T-cell (primary cell): ENCODE data around the gene PKNOX1. TPM values are rescaled to one million over a fixed set of nuclear protein-coding genes. Genes with fewer than 3 reads are reported as not detected.
"Not testable (repeated sequence)": the region's sequence is repeated elsewhere in the genome, so short reads cannot be mapped to it uniquely, and the experiment has no call there.

Experiments used
- ATAC-seq, 4 experiments: fragments of 200-7000 bp in 3 of 4; fragments of 150-1000 bp in 1 of 4; cut with Tn5 transposase; replicated peaks in 1 of 4; 1 replicate in 3 of 4; 2 replicates in 1 of 4; pipeline ENCODE4 v1.10.0; 2021; ENCODE audit warnings: moderate library complexity in 3 of 4, mild to moderate bottlenecking in 2 of 4, moderate number of reproducible peaks in 1 of 4
- CTCF ChIA-PET, 2 donors: fragments of 300-600 bp; sonication (Branson Sonifier 250); formaldehyde crosslinking; loops; one replicate each; lab custom pipeline; 2022; ENCODE audit warnings: antibody characterized with exemption in 2 of 2; lab: Charles Lee
- POLR2A ChIA-PET, 2 donors: fragments of 300-600 bp; sonication (Branson Sonifier 250); formaldehyde crosslinking; loops; one replicate each; lab custom pipeline; 2022; ENCODE audit warnings: antibody characterized with exemption in 2 of 2; lab: Charles Lee
- DNase-seq, 35 experiments: peaks; one replicate each; pipeline versions ENCODE4 v3.0.0 to v3.0.0-alpha.2; 2013 to 2023
- H3K27ac ChIP-seq: one replicate; pipeline ENCODE4 v1.5.1; 2013; ENCODE audit warnings: low read length
- H3K27me3 ChIP-seq, 2 experiments: replicated peaks in 1 of 2; 1 replicate in 1 of 2; 2 replicates in 1 of 2; pipeline versions ENCODE4 v1.6.1 to v1.7.0; 2013; ENCODE audit warnings: low read length in 1 of 2, mixed read lengths in 1 of 2; ENCODE audit not compliant: control insufficient read depth in 2 of 2, insufficient read depth in 2 of 2; ENCODE audit errors: extremely low read depth in 1 of 2
- H3K36me3 ChIP-seq, 2 donors: 1 replicate in 1 of 2; 2 replicates in 1 of 2; pipeline versions ENCODE4 v1.6.1 to v1.7.0; 2013; ENCODE audit warnings: low read length in 1 of 2; ENCODE audit not compliant: control insufficient read depth in 2 of 2, insufficient read depth in 1 of 2; ENCODE audit errors: extremely low read depth in 1 of 2
- H3K4me1 ChIP-seq, 2 experiments: 1 replicate in 1 of 2; 2 replicates in 1 of 2; pipeline versions ENCODE4 v1.6.1 to v1.7.0; 2013; ENCODE audit warnings: low read length in 2 of 2, mixed read lengths in 1 of 2; ENCODE audit not compliant: insufficient read depth in 2 of 2, control insufficient read depth in 1 of 2; ENCODE audit errors: extremely low read depth in 1 of 2
- H3K4me3 ChIP-seq, 2 donors: 1 replicate in 1 of 2; 2 replicates in 1 of 2; pipeline versions ENCODE4 v1.5.1 to v1.7.0; 2013; ENCODE audit warnings: mild to moderate bottlenecking in 2 of 2, low read length in 1 of 2, moderate library complexity in 1 of 2; ENCODE audit not compliant: control insufficient read depth in 1 of 2; ENCODE audit errors: extremely low read depth in 1 of 2
- H3K9me3 ChIP-seq: 2 replicates; pipeline ENCODE4 v1.7.0; 2013
- H3K27ac Mint-ChIP-seq, 2 donors: one replicate each; pipeline ENCODE4 v1.8.0; 2020 to 2021; ENCODE audit warnings: mild to moderate bottlenecking in 2 of 2, mixed read lengths in 2 of 2
- H3K27me3 Mint-ChIP-seq, 2 donors: one replicate each; pipeline ENCODE4 v1.8.0; 2021 to 2022; ENCODE audit warnings: mixed read lengths in 2 of 2
- H3K36me3 Mint-ChIP-seq: one replicate; pipeline ENCODE4 v1.8.0; 2021; ENCODE audit warnings: mixed read lengths
- H3K4me1 Mint-ChIP-seq, 3 donors: one replicate each; pipeline ENCODE4 v1.8.0; 2020 to 2022; ENCODE audit warnings: mixed read lengths in 3 of 3, mild to moderate bottlenecking in 1 of 3
- H3K4me3 Mint-ChIP-seq, 3 donors: one replicate each; pipeline ENCODE4 v1.8.0; 2020 to 2022; ENCODE audit warnings: mild to moderate bottlenecking in 3 of 3, mixed read lengths in 3 of 3, moderate library complexity in 3 of 3
- H3K9me3 Mint-ChIP-seq, 3 donors: one replicate each; pipeline ENCODE4 v1.8.0; 2020 to 2022; ENCODE audit warnings: mixed read lengths in 3 of 3
- WGBS: methylation state at CpG from one replicate; pipeline ENCODE4 v1.1.5; 2013; ENCODE audit warnings: missing lambda C conversion rate; ENCODE audit not compliant: insufficient coverage; 5-methylcytosine and 5-hydroxymethylcytosine counted together
- total RNA-seq, 35 experiments: library from RNA in 6 of 35; stranded (reverse) in 6 of 35; fragments of 120-200 nt in 1 of 35; gene quantifications; one replicate each; pipeline versions ENCODE4 v1.2.1 to v1.2.4 and lab custom pipeline; 2013 to 2026

PKNOX1 gene
- total RNA-seq, 5 donors from 2014 or later (not counting 1 experiment from before 2014, with no cell fraction given): 14.4 to 21.7 (median 18.6) TPM

GRCh38 chr21:43029785-43030184, 55.4 kb downstream of the PKNOX1 start:
- Mint-ChIP-seq H3K27ac (no peak overlapping the region), H3K36me3 (peaks cover 44% of the 10 kb centered on the region), H3K27me3 (no peaks in the 10 kb centered on the region), H3K4me3 (no peak overlapping the region), H3K9me3 (no peaks in the 10 kb centered on the region), H3K4me1 (no peaks in the 10 kb centered on the region)
- H3K27me3 ChIP-seq: no peaks in the 10 kb centered on the region
- H3K27ac ChIP-seq: no peak overlapping the region
- ChIA-PET POLR2A (no interaction called here), CTCF (no interaction called here)
- no peak for DNase-seq
- no peak overlapping the region for H3K4me3 ChIP-seq
- no peaks in the 10 kb centered on the region for H3K9me3 ChIP-seq
- no peak for ATAC-seq
- peaks cover 8 to 57% of the 10 kb centered on the region in 2 donors for H3K36me3 ChIP-seq
- H3K4me1 ChIP-seq: no peaks in the 10 kb centered on the region
- 96% methylated on average over 10 of the region's 13 CpGs for WGBS

GRCh38 chr21:43031121-43031619, 56.8 kb downstream of the PKNOX1 start:
- H3K36me3 ChIP-seq: peaks cover 8 to 51% of the 10 kb centered on the region in 2 donors
- ChIA-PET CTCF (no interaction called here), POLR2A (no interaction called here)
- ATAC-seq (no peak), DNase-seq (no peak)
- Mint-ChIP-seq H3K9me3 (no peaks in the 10 kb centered on the region), H3K27me3 (no peaks in the 10 kb centered on the region), H3K4me3 (no peak overlapping the region), H3K4me1 (no peaks in the 10 kb centered on the region), H3K27ac (no peak overlapping the region), H3K36me3 (peaks cover 39% of the 10 kb centered on the region)
- no peak overlapping the region for H3K27ac ChIP-seq
- no peaks in the 10 kb centered on the region for H3K4me1 ChIP-seq
- no peaks in the 10 kb centered on the region for H3K27me3 ChIP-seq
- WGBS: 98% methylated on average over 11 of the region's 12 CpGs
- H3K9me3 ChIP-seq: no peaks in the 10 kb centered on the region
- no peak overlapping the region for H3K4me3 ChIP-seq

GRCh38 chr21:43034101-43034500, 59.7 kb downstream of the PKNOX1 start:
- no peak overlapping the region for H3K4me3 ChIP-seq
- ATAC-seq: no peak
- no peaks in the 10 kb centered on the region for H3K9me3 Mint-ChIP-seq
- H3K36me3 Mint-ChIP-seq: peaks cover 27% of the 10 kb centered on the region
- H3K27ac ChIP-seq: no peak overlapping the region
- ChIA-PET POLR2A (no interaction called here), CTCF (no interaction called here)
- DNase-seq: no peak
- no peak overlapping the region for H3K4me3 Mint-ChIP-seq
- no peaks in the 10 kb centered on the region for H3K9me3 ChIP-seq
- H3K27me3 ChIP-seq: no peaks in the 10 kb centered on the region
- no peaks in the 10 kb centered on the region for H3K27me3 Mint-ChIP-seq
- no peaks in the 10 kb centered on the region for H3K4me1 Mint-ChIP-seq
- no peaks in the 10 kb centered on the region for H3K4me1 ChIP-seq
- H3K36me3 ChIP-seq: peaks cover 8 to 36% of the 10 kb centered on the region in 2 donors
- H3K27ac Mint-ChIP-seq: no peak overlapping the region
- WGBS: no CpG with 5 or more reads among the region's 1 CpG

GRCh38 chr21:43034826-43035225, 60.5 kb downstream of the PKNOX1 start:
- no peaks in the 10 kb centered on the region for H3K9me3 ChIP-seq
- H3K4me3 ChIP-seq: no peak overlapping the region
- no peak for ATAC-seq
- H3K4me1 Mint-ChIP-seq: no peaks in the 10 kb centered on the region
- 100% methylated on average over 3 of the region's 5 CpGs for WGBS
- H3K27me3 ChIP-seq: no peaks in the 10 kb centered on the region
- peaks cover 23% of the 10 kb centered on the region for H3K36me3 Mint-ChIP-seq
- ChIA-PET CTCF (no interaction called here), POLR2A (no interaction called here)
- peaks cover 8 to 32% of the 10 kb centered on the region in 2 donors for H3K36me3 ChIP-seq
- no peak overlapping the region for H3K4me3 Mint-ChIP-seq
- DNase-seq: no peak
- H3K27me3 Mint-ChIP-seq: no peaks in the 10 kb centered on the region
- H3K4me1 ChIP-seq: no peaks in the 10 kb centered on the region
- no peak overlapping the region for H3K27ac Mint-ChIP-seq
- H3K9me3 Mint-ChIP-seq: no peaks in the 10 kb centered on the region
- H3K27ac ChIP-seq: no peak overlapping the region

- DNase-seq, CTCF ChIA-PET, ATAC-seq, H3K27me3 ChIP-seq, H3K27ac Mint-ChIP-seq, H3K9me3 ChIP-seq, H3K9me3 Mint-ChIP-seq, H3K36me3 Mint-ChIP-seq, H3K4me1 ChIP-seq, H3K27me3 Mint-ChIP-seq, H3K4me1 Mint-ChIP-seq, POLR2A ChIA-PET, H3K27ac ChIP-seq, H3K4me3 ChIP-seq, H3K4me3 Mint-ChIP-seq: not testable (repeated sequence)
- WGBS: no CpG with 5 or more reads among the region's 17 CpGs
- peaks cover 4 to 16% of the 10 kb centered on the region in 2 donors for H3K36me3 ChIP-seq
Observed at GRCh38 chr21:43036889-43037288, 62.5 kb downstream of the PKNOX1 start.

- not testable (repeated sequence) for DNase-seq
Observed at GRCh38 chr21:43037918-43038658, 63.7 kb downstream of the PKNOX1 start.

More at GRCh38 chr21:43037918-43038658, 63.7 kb downstream of the PKNOX1 start:
- H3K27me3 Mint-ChIP-seq, ATAC-seq, H3K27me3 ChIP-seq, H3K27ac Mint-ChIP-seq, POLR2A ChIA-PET, H3K4me3 Mint-ChIP-seq, H3K4me1 ChIP-seq, H3K4me3 ChIP-seq, H3K36me3 ChIP-seq, H3K9me3 Mint-ChIP-seq, CTCF ChIA-PET, H3K9me3 ChIP-seq, H3K4me1 Mint-ChIP-seq, H3K27ac ChIP-seq, H3K36me3 Mint-ChIP-seq: not testable (repeated sequence)
- WGBS: 95% methylated on average over 10 of the region's 19 CpGs
